HepG2 (cell line): Measurements from ENCODE around the gene LATS2. TPM values are rescaled to one million over a fixed set of nuclear protein-coding genes. Genes with fewer than 3 reads are reported as not detected.
A peak's percentile ranks its signal among the peaks of the same experiment; 100 is the strongest.

Source experiments
- ATAC-seq: fragments of 200-7000 bp; cut with Tn5 transposase; 3 replicates; pipeline ENCODE4 v1.9.1; 2020; ENCODE audit warnings: mild to moderate bottlenecking, moderate library complexity
- BruUV-seq: library from RNA; stranded (reverse); fragments of 400-500 nt; replicated peaks from 2 replicates; lab custom pipeline; 2021; lab: Mats Ljungman, UMichigan
- CTCF ChIA-PET: fragments of 300-600 bp; formaldehyde crosslinking; extraction: SDS; loops from one replicate; lab custom pipeline; 2021; ENCODE audit warnings: low total read pairs, inconsistent platforms, low intra/inter-chr PET ratio; lab: Yijun Ruan, JAX
- POLR2A ChIA-PET: fragments of 350-600 bp; sonication (Branson Sonifier 250); formaldehyde crosslinking; loops from one replicate; lab custom pipeline; 2020; ENCODE audit warnings: antibody characterized with exemption, inconsistent platforms; lab: Yijun Ruan, JAX
- DNase-seq: peaks from one replicate; pipeline ENCODE4 v3.0.0-alpha.2; 2015; ENCODE audit warnings: low spot score
- FAIRE-seq: peaks from 3 replicates; lab custom pipeline; 2011; peaks lifted over from hg19 to GRCh38; lab: Jason Lieb, UNC
- H2AFZ ChIP-seq: one replicate; pipeline ENCODE4 v1.6.1; 2011; ENCODE audit warnings: low read length, inconsistent platforms
- H3K27ac ChIP-seq: fragments of 300-600 bp; 3 replicates; pipeline ENCODE4 v1.8.0; 2011; ENCODE audit warnings: mixed run types, mild to moderate bottlenecking, mixed read lengths, low read length, inconsistent platforms; ENCODE audit not compliant: insufficient read depth; ENCODE audit errors: extremely low read length
- H3K27me3 ChIP-seq, 2 experiments: fragments of 200-600 bp in 1 of 2; 2 replicates in 1 of 2; 3 replicates in 1 of 2; pipeline versions ENCODE4 v1.6.0 to v1.8.0; 2011; ENCODE audit warnings: low read length in 2 of 2, mild to moderate bottlenecking in 2 of 2, moderate library complexity in 2 of 2, inconsistent platforms in 1 of 2; ENCODE audit not compliant: insufficient read depth in 2 of 2, control insufficient read depth in 1 of 2
- H3K36me3 ChIP-seq, 2 experiments: fragments of 200-600 bp in 1 of 2; replicated peaks in 1 of 2; 2 replicates in 1 of 2; 3 replicates in 1 of 2; pipeline versions ENCODE4 v1.5.1 to v1.8.0; 2011; ENCODE audit warnings: low read length in 2 of 2, inconsistent platforms in 1 of 2; ENCODE audit not compliant: insufficient read depth in 2 of 2, control insufficient read depth in 1 of 2
- H3K4me1 ChIP-seq: 2 replicates; pipeline ENCODE4 v1.5.1; 2012; ENCODE audit warnings: low read length, inconsistent platforms; ENCODE audit not compliant: insufficient read depth
- H3K4me2 ChIP-seq: 2 replicates; pipeline ENCODE4 v1.6.0; 2011; ENCODE audit warnings: low read depth, low read length, inconsistent platforms
- H3K4me3 ChIP-seq, 3 experiments: fragments of 200-600 bp in 1 of 3; sonication (generic), shearing (Covaris generic) in 1 of 3; replicated peaks in 1 of 3; 2 replicates each; pipeline ENCODE4 v1.5.1; 2011 to 2016; ENCODE audit warnings: low read length in 3 of 3, inconsistent platforms in 2 of 3, low read depth in 2 of 3, mild to moderate bottlenecking in 2 of 3, control low read depth in 1 of 3, mixed read lengths in 1 of 3; ENCODE audit not compliant: insufficient read depth in 1 of 3
- H3K79me2 ChIP-seq: one replicate; pipeline ENCODE4 v1.6.1; 2011; ENCODE audit warnings: low read length, inconsistent platforms; ENCODE audit not compliant: insufficient read depth
- H3K9ac ChIP-seq: 2 replicates; pipeline ENCODE4 v1.6.0; 2011; ENCODE audit warnings: mild to moderate bottlenecking, low read depth, low read length, inconsistent platforms; ENCODE audit not compliant: insufficient read depth
- H3K9me3 ChIP-seq: 2 replicates; pipeline ENCODE4 v1.5.1; 2012; ENCODE audit warnings: mild to moderate bottlenecking, low read length
- H4K20me1 ChIP-seq: 2 replicates; pipeline ENCODE4 v1.6.0; 2011; ENCODE audit warnings: inconsistent platforms, mild to moderate bottlenecking, low read length, moderate library complexity; ENCODE audit not compliant: insufficient read depth
- GATAD2A ChIP-seq: IDR thresholded peaks from 2 replicates; pipeline ENCODE4 v1.6.1; 2016
- WGBS: methylation state at CpG from one replicate; pipeline ENCODE4 v1.1.6; 2017; ENCODE audit warnings: low lambda C conversion rate; 5-methylcytosine and 5-hydroxymethylcytosine counted together
- in situ Hi-C: cut with HindIII; loops from 2 replicates; pipeline ENCODE4 v1.10.0; 2017; ENCODE audit warnings: low pct_unique_long_range_greater_than_20kb; ENCODE audit not compliant: extremely low pct_ligation_motif_present
- intact Hi-C: fragments of 100-400 bp; cut with micrococcal nuclease; formaldehyde crosslinking; loops from one replicate; pipeline ENCODE4 v1.10.0; 2022; ENCODE audit not compliant: unreplicated experiment
- polyA plus RNA-seq, 8 experiments: library from polyadenylated mRNA; depleted of rRNA in 3 of 8; stranded (reverse) in 7 of 8; unstranded in 1 of 8; fragments of >200 nt; fragmentation: Illumina TruSeq in 4 of 8; extraction: Trizol in 4 of 8; gene quantifications; 2 replicates each; pipeline versions ENCODE4 v1.2.1 to v1.2.3, GENCODE V29; 2011 to 2016; ENCODE audit warnings: low read depth in 4 of 8, missing spikeins in 1 of 8, mixed read lengths in 1 of 8; ENCODE audit not compliant: insufficient read depth in 1 of 8
- total RNA-seq, 5 experiments: library from RNA; depleted of rRNA; stranded (reverse); fragments of >200 nt; fragmentation: Illumina TruSeq; extraction: Trizol; gene quantifications; 2 replicates each; pipeline ENCODE4 v1.2.3, GENCODE V29; 2016; ENCODE audit warnings: low read depth in 1 of 5
- TF ChIP-seq, protein P1 (sequence below): IDR thresholded peaks from 2 replicates; pipeline ENCODE4 v1.6.1; 2016
- TF ChIP-seq, protein P2 (sequence below): sonication (generic); formaldehyde crosslinking; conservative IDR thresholded peaks from 2 replicates; pipeline ENCODE4 v1.5.0; 2020; ENCODE audit warnings: missing genetic modification reagents
- TF ChIP-seq, protein P3 (sequence below): IDR thresholded peaks from 2 replicates; pipeline ENCODE4 v1.6.1; 2016; ENCODE audit warnings: low read depth, borderline replicate concordance

LATS2 gene
- total and polyA plus RNA-seq, 2 of the 13 experiments (the other 11 are each of a cell fraction or from before 2014, with no cell fraction given) = 7.3 to 8.5 TPM

DNA sequence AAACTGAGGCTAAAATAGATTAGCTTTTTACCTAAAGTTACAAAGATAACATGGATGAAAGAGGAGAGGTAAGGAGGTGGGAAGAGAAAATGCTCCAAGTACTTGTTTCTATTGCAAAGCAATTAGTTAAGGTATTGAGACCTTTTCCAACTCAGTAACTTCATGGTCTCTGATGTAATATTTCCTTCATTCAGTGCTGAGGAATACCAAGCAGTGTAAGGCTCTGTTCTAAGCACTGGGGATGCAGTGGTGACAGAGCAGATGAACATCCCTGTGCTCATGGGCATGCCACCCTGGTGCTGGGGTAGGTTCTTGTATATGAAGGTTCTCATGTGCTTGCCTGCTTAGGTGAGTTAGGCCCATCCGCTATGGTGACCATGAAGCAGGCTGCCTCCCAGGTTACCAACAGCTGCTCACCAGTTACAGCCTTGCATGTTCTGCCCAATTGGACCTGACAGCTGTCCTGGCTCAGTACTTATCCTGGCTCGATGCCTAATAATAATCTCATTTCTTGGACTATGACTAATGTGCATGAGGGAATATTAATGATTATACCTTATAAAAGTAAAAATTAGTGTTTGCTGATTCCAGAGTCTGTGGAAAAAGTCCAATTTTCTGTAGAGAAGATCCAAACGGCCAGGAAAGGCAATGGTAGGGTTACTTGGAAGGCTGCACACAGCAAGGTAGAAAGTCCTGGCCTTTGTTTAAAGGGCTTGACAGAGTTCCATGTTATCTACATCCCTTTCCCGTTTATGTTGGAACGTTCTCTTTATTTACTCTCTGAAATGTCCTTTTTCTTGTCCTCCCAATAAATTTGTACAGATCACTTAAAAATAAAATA lies 48.3 kb downstream of the LATS2 start:
- BruUV-seq = no TSS peak
- H2AFZ ChIP-seq = no peak overlapping the region
- H3K4me1 ChIP-seq = peaks cover 76% of the 10 kb centered on the region
- ChIA-PET CTCF (no interaction called here), POLR2A (interaction anchor here (0.6 kb wide), 1 partner anchor 51 kb away, joined by 3 read pairs; no protein-coding TSS in a partner anchor)
- H3K4me2 ChIP-seq = no peak overlapping the region
- H3K9me3 ChIP-seq = no peaks in the 10 kb centered on the region
- intact Hi-C loops = loop anchor here (5.0 kb wide), 1 partner anchor 61 kb away; no protein-coding TSS in a partner anchor
- no peak overlapping the region for H3K4me3 ChIP-seq
- in situ Hi-C loops = no loop called here
- no peak overlapping the region for H3K9ac ChIP-seq
- WGBS = 55% methylated on average over 5 of the region's 5 CpGs
- no peaks in the 10 kb centered on the region for H3K27me3 ChIP-seq
- no peak for DNase-seq
- no peak for ATAC-seq
- H4K20me1 ChIP-seq = peaks cover 3% of the 10 kb centered on the region; the same call in 1 of the 2 replicates
- TF ChIP-seq, protein P1, sequence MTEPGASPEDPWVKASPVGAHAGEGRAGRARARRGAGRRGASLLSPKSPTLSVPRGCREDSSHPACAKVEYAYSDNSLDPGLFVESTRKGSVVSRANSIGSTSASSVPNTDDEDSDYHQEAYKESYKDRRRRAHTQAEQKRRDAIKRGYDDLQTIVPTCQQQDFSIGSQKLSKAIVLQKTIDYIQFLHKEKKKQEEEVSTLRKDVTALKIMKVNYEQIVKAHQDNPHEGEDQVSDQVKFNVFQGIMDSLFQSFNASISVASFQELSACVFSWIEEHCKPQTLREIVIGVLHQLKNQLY = no peak
- TF ChIP-seq, protein P2, sequence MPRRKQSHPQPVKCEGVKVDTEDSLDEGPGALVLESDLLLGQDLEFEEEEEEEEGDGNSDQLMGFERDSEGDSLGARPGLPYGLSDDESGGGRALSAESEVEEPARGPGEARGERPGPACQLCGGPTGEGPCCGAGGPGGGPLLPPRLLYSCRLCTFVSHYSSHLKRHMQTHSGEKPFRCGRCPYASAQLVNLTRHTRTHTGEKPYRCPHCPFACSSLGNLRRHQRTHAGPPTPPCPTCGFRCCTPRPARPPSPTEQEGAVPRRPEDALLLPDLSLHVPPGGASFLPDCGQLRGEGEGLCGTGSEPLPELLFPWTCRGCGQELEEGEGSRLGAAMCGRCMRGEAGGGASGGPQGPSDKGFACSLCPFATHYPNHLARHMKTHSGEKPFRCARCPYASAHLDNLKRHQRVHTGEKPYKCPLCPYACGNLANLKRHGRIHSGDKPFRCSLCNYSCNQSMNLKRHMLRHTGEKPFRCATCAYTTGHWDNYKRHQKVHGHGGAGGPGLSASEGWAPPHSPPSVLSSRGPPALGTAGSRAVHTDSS (CRISPR knock-in tag) = 0 out of 2 replicates have a peak, but pooled peaks have one; percentile 32
- H3K79me2 ChIP-seq = peaks cover 70% of the 10 kb centered on the region
- FAIRE-seq = no peak
- H3K36me3 ChIP-seq = peaks cover 1 to 10% of the 10 kb centered on the region in 2 experiments; a peak in 2 of 5 replicates
- peak overlapping the region; percentile 78 for H3K27ac ChIP-seq

DNA sequence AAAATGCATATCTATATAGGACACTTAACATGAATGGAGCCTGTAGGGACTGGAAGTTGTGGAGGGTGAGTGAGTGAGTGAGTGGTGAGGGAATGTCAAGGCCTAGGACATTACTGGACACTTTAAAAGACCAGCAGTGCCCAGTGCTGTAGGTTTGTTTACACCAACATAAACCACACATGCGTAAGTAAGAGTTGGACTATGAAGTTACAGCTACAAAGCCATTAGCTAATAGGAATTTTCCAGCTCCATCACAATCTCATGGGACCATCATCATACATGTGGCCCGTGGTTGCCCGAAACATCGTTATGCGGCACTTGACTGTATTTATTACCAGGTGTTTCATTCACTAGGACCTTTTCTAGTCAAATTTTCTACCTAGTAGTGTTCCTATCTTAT lies 49.2 kb downstream of the LATS2 start:
- in situ Hi-C loops = no loop called here
- DNase-seq = peak; percentile 12
- H3K4me1 ChIP-seq = peaks cover 74% of the 10 kb centered on the region
- no TSS peak for BruUV-seq
- peaks cover 3% of the 10 kb centered on the region; the same call in 1 of the 2 replicates for H4K20me1 ChIP-seq
- no peak overlapping the region for H3K4me3 ChIP-seq
- TF ChIP-seq, protein P3, sequence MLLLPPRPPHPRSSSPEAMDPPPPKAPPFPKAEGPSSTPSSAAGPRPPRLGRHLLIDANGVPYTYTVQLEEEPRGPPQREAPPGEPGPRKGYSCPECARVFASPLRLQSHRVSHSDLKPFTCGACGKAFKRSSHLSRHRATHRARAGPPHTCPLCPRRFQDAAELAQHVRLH (CRISPR knock-in tag) = no peak
- 0 out of 2 replicates have a peak, but pooled peaks have one; percentile 19 for TF ChIP-seq GATAD2A
- TF ChIP-seq, all 625 proteins: peak for 1
- intact Hi-C loops = loop anchor here (5.0 kb wide), 1 partner anchor 60 kb away; no protein-coding TSS in a partner anchor
- no peak for FAIRE-seq
- H3K27me3 ChIP-seq = no peaks in the 10 kb centered on the region
- H3K27ac ChIP-seq = no peak overlapping the region
- POLR2A ChIA-PET = no interaction called here
- H3K36me3 ChIP-seq = peaks cover 1 to 10% of the 10 kb centered on the region in 2 experiments; a peak in 2 of 5 replicates
- CTCF ChIA-PET = no interaction called here
- 74% methylated on average over 5 of the region's 5 CpGs for WGBS
- ATAC-seq = peak; percentile 13; the same call in 1 of the 3 replicates
- H3K9me3 ChIP-seq = no peaks in the 10 kb centered on the region
- no peak overlapping the region for H3K9ac ChIP-seq
- H2AFZ ChIP-seq = no peak overlapping the region
- H3K4me2 ChIP-seq = no peak overlapping the region; the same call in 1 of the 2 replicates
- peaks cover 70% of the 10 kb centered on the region for H3K79me2 ChIP-seq
